SU-DHL-6 (cell line): ENCODE measurements around the gene SLC39A9.

Source experiments
- H2AFZ ChIP-seq: fragments of 200-600 bp; sonication (generic); 2 replicates; pipeline ENCODE4 v1.6.1; 2014; ENCODE audit warnings: low read depth, mild to moderate bottlenecking, moderate library complexity, mixed read lengths, antibody characterized with exemption, low read length; ENCODE audit not compliant: severe bottlenecking
- H3F3A ChIP-seq: fragments of 200-600 bp; shearing (Covaris generic); 2 replicates; pipeline ENCODE4 v1.6.0; 2016; ENCODE audit warnings: antibody characterized with exemption, mild to moderate bottlenecking; ENCODE audit not compliant: insufficient read depth
- H3K27ac ChIP-seq: fragments of 200-600 bp; sonication (generic); 2 replicates; pipeline ENCODE4 v1.5.1; 2016; ENCODE audit warnings: low read depth, mild to moderate bottlenecking, low read length, moderate library complexity, mixed read lengths
- H3K27me3 ChIP-seq: fragments of 200-600 bp; sonication (generic), shearing (Covaris generic); 2 replicates; pipeline ENCODE4 v1.6.0; 2014; ENCODE audit warnings: mild to moderate bottlenecking, low read length
- H3K36me3 ChIP-seq: fragments of 200-600 bp; sonication (generic); 2 replicates; pipeline ENCODE4 v1.6.1; 2014; ENCODE audit warnings: mild to moderate bottlenecking, low read length, mixed read lengths
- H3K4me2 ChIP-seq: fragments of 300-600, 200-600 bp; shearing (Covaris generic), sonication (generic); 2 replicates; pipeline ENCODE4 v1.6.0; 2014; ENCODE audit warnings: low read length, low read depth, mild to moderate bottlenecking; ENCODE audit not compliant: poor library complexity, severe bottlenecking
- H3K4me3 ChIP-seq: fragments of 200-600 bp; sonication (generic); 2 replicates; pipeline ENCODE4 v1.5.1; 2014; ENCODE audit warnings: antibody characterized with exemption, low read length, mild to moderate bottlenecking, mixed read lengths; ENCODE audit not compliant: insufficient read depth, poor library complexity, severe bottlenecking
- H3K79me2 ChIP-seq: fragments of 200-600 bp; sonication (generic); 2 replicates; pipeline ENCODE4 v1.6.1; 2014; ENCODE audit warnings: mild to moderate bottlenecking, low read length, moderate library complexity; ENCODE audit not compliant: insufficient read depth
- H3K9ac ChIP-seq: fragments of 200-600 bp; sonication (generic); 2 replicates; pipeline ENCODE4 v1.7.0; 2014; ENCODE audit warnings: mild to moderate bottlenecking, low read length
- H3K9me2 ChIP-seq: fragments of 200-600 bp; sonication (generic); replicated peaks from 2 replicates; pipeline ENCODE4 v1.6.1; 2014; ENCODE audit warnings: low read length; ENCODE audit not compliant: insufficient read depth
- H3K9me3 ChIP-seq: fragments of 200-600 bp; sonication (generic); 2 replicates; pipeline ENCODE4 v1.6.1; 2014; ENCODE audit warnings: low read length, mixed read lengths; ENCODE audit not compliant: insufficient read depth
- H4K20me1 ChIP-seq: fragments of 200-600 bp; sonication (generic); 2 replicates; pipeline ENCODE4 v1.6.1; 2014; ENCODE audit warnings: low read depth, mild to moderate bottlenecking, antibody characterized with exemption, low read length, moderate library complexity, mixed read lengths
- CTCF ChIP-seq: fragments of 200-600 bp; sonication (generic); IDR thresholded peaks from one replicate; pipeline ENCODE4 v1.5.1; 2017; ENCODE audit warnings: antibody characterized with exemption, mild to moderate bottlenecking, low read length, moderate library complexity; ENCODE audit not compliant: insufficient read depth, poor library complexity, severe bottlenecking
- EZH2phosphoT487 ChIP-seq: fragments of 200-600 bp; sonication (generic), shearing (Covaris generic); conservative IDR thresholded peaks from 2 replicates; pipeline ENCODE4 v1.6.1; 2018; ENCODE audit warnings: mild to moderate bottlenecking, antibody characterized with exemption, low read length, moderate library complexity, mixed read lengths

Gene SLC39A9

GRCh38 chr14:69351385-69351784 lies 47.1 kb upstream of the SLC39A9 start:
- no peak overlapping the region for H3K4me2 ChIP-seq
- H3K9ac ChIP-seq: no peak overlapping the region
- TF ChIP-seq CTCF (no peak), EZH2phosphoT487 (no peak)
- H3K79me2 ChIP-seq: no peaks in the 10 kb centered on the region
- no peaks in the 10 kb centered on the region for H3K9me3 ChIP-seq
- no peaks in the 10 kb centered on the region for H3K36me3 ChIP-seq
- H3K27ac ChIP-seq: no peak overlapping the region
- H3F3A ChIP-seq: no peaks in the 10 kb centered on the region
- H2AFZ ChIP-seq: no peak overlapping the region
- H3K9me2 ChIP-seq: no peaks in the 10 kb centered on the region
- no peaks in the 10 kb centered on the region for H3K27me3 ChIP-seq
- H3K4me3 ChIP-seq: no peak overlapping the region
- H4K20me1 ChIP-seq: no peaks in the 10 kb centered on the region

GRCh38 chr14:69351911-69352310 lies 46.6 kb upstream of the SLC39A9 start:
- Histone ChIP-seq H3K27me3 (no peaks in the 10 kb centered on the region), H3K9ac (no peak overlapping the region), H3F3A (no peaks in the 10 kb centered on the region), H3K36me3 (no peaks in the 10 kb centered on the region), H3K4me2 (no peak overlapping the region), H3K4me3 (no peak overlapping the region), H4K20me1 (no peaks in the 10 kb centered on the region), H3K9me3 (no peaks in the 10 kb centered on the region), H2AFZ (no peak overlapping the region), H3K79me2 (no peaks in the 10 kb centered on the region), H3K27ac (no peak overlapping the region), H3K9me2 (no peaks in the 10 kb centered on the region)
- TF ChIP-seq CTCF (no peak), EZH2phosphoT487 (no peak)

GRCh38 chr14:69353168-69353567 lies 45.3 kb upstream of the SLC39A9 start:
- no peak overlapping the region for H2AFZ ChIP-seq
- H3K27me3 ChIP-seq: no peaks in the 10 kb centered on the region
- no peaks in the 10 kb centered on the region for H3K9me2 ChIP-seq
- H4K20me1 ChIP-seq: no peaks in the 10 kb centered on the region
- no peak overlapping the region for H3K27ac ChIP-seq
- no peaks in the 10 kb centered on the region for H3F3A ChIP-seq
- H3K9ac ChIP-seq: no peak overlapping the region
- no peak overlapping the region for H3K4me3 ChIP-seq
- no peaks in the 10 kb centered on the region for H3K79me2 ChIP-seq
- no peak for TF ChIP-seq CTCF
- TF ChIP-seq EZH2phosphoT487: no peak
- H3K4me2 ChIP-seq: no peak overlapping the region
- no peaks in the 10 kb centered on the region for H3K9me3 ChIP-seq
- H3K36me3 ChIP-seq: no peaks in the 10 kb centered on the region
